H9 (cell line): ENCODE results near the gene FRYL. TPM values are rescaled to one million over a fixed set of nuclear protein-coding genes. Genes with fewer than 3 reads are reported as not detected.

Experiments
- DNase-seq: peaks from one replicate; pipeline ENCODE4 v3.0.0-alpha.2; 2017
- H2AFZ ChIP-seq: one replicate; pipeline ENCODE4 v1.6.1; 2013; ENCODE audit warnings: mild to moderate bottlenecking, low read length, control low read depth, moderate library complexity
- H2AK5ac ChIP-seq: 2 replicates; pipeline ENCODE4 v1.6.1; 2013; ENCODE audit warnings: low read length, control low read depth, mixed read lengths; ENCODE audit not compliant: insufficient read length
- H2BK120ac ChIP-seq: one replicate; pipeline ENCODE4 v1.6.1; 2013; ENCODE audit warnings: low read depth, mild to moderate bottlenecking, low read length, control low read depth, inconsistent platforms; ENCODE audit not compliant: poor library complexity, severe bottlenecking
- H2BK12ac ChIP-seq: 2 replicates; pipeline ENCODE4 v1.6.1; 2013; ENCODE audit warnings: low read length, control low read depth, mixed read lengths, low read depth; ENCODE audit not compliant: insufficient read length
- H2BK15ac ChIP-seq: 2 replicates; pipeline ENCODE4 v1.6.1; 2013; ENCODE audit warnings: low read depth, low read length, control low read depth
- H2BK20ac ChIP-seq: one replicate; pipeline ENCODE4 v1.6.1; 2013; ENCODE audit warnings: low read depth, mild to moderate bottlenecking, low read length, control low read depth, inconsistent platforms; ENCODE audit not compliant: poor library complexity, severe bottlenecking
- H2BK5ac ChIP-seq: 2 replicates; pipeline ENCODE4 v1.6.1; 2013; ENCODE audit warnings: low read length, control low read depth, mixed read lengths; ENCODE audit not compliant: insufficient read length
- H3K14ac ChIP-seq: 2 replicates; pipeline ENCODE4 v1.6.1; 2013; ENCODE audit warnings: low read length, control low read depth; ENCODE audit not compliant: insufficient read depth
- H3K18ac ChIP-seq: 2 replicates; pipeline ENCODE4 v1.6.1; 2013; ENCODE audit warnings: low read depth, mild to moderate bottlenecking, mixed read lengths, low read length, control low read depth; ENCODE audit not compliant: insufficient read length
- H3K23ac ChIP-seq: 2 replicates; pipeline ENCODE4 v1.6.1; 2013; ENCODE audit warnings: low read length, control low read depth, mixed read lengths, low read depth; ENCODE audit not compliant: insufficient read length
- H3K23me2 ChIP-seq: 2 replicates; pipeline ENCODE4 v1.6.1; 2013; ENCODE audit warnings: low read depth, mild to moderate bottlenecking, mixed read lengths, low read length, control low read depth; ENCODE audit not compliant: insufficient read length, poor library complexity, severe bottlenecking
- H3K27ac ChIP-seq: 2 replicates; pipeline ENCODE4 v1.5.1; 2013; ENCODE audit warnings: low read length, control low read depth, mixed read lengths, low read depth; ENCODE audit not compliant: insufficient read length
- H3K27me3 ChIP-seq: 2 replicates; pipeline ENCODE4 v1.6.1; 2013; ENCODE audit warnings: low read length, control low read depth, inconsistent platforms; ENCODE audit not compliant: insufficient read depth
- H3K4ac ChIP-seq: 2 replicates; pipeline ENCODE4 v1.6.1; 2013; ENCODE audit warnings: low read depth, mild to moderate bottlenecking, control low read depth, inconsistent platforms, low read length, moderate library complexity
- H3K4me1 ChIP-seq: 2 replicates; pipeline ENCODE4 v1.6.1; 2013; ENCODE audit warnings: low read length, control low read depth, inconsistent platforms; ENCODE audit not compliant: insufficient read depth
- H3K4me2 ChIP-seq: 2 replicates; pipeline ENCODE4 v1.6.1; 2013; ENCODE audit warnings: low read length, control low read depth, mixed read lengths; ENCODE audit not compliant: insufficient read length, insufficient read depth
- H3K56ac ChIP-seq: 2 replicates; pipeline ENCODE4 v1.6.1; 2013; ENCODE audit warnings: low read depth, mild to moderate bottlenecking, mixed read lengths, low read length, control low read depth; ENCODE audit not compliant: insufficient read length
- H3K79me1 ChIP-seq: 2 replicates; pipeline ENCODE4 v1.6.1; 2013; ENCODE audit warnings: low read depth, mild to moderate bottlenecking, moderate library complexity, low read length, control low read depth, inconsistent platforms; ENCODE audit not compliant: insufficient read depth, poor library complexity, severe bottlenecking
- H3K79me2 ChIP-seq: 2 replicates; pipeline ENCODE4 v1.6.1; 2013; ENCODE audit warnings: low read length, control low read depth, inconsistent platforms; ENCODE audit not compliant: insufficient read depth
- H3K9ac ChIP-seq: 2 replicates; pipeline ENCODE4 v1.6.1; 2013; ENCODE audit warnings: low read length, control low read depth, mixed read lengths; ENCODE audit not compliant: insufficient read length; ENCODE audit errors: extremely low read depth
- H3K9me3 ChIP-seq: one replicate; pipeline ENCODE4 v1.6.1; 2013; ENCODE audit warnings: low read depth, low read length, inconsistent platforms; ENCODE audit not compliant: control insufficient read depth
- H3T11ph ChIP-seq: one replicate; pipeline ENCODE4 v1.6.1; 2013; ENCODE audit warnings: mild to moderate bottlenecking, low read length, control low read depth, inconsistent platforms
- H4K20me1 ChIP-seq: one replicate; pipeline ENCODE4 v1.6.1; 2013; ENCODE audit not compliant: control insufficient read depth, insufficient read length, insufficient read depth
- H4K5ac ChIP-seq: 2 replicates; pipeline ENCODE4 v1.6.1; 2013; ENCODE audit warnings: low read depth, mild to moderate bottlenecking, mixed read lengths, low read length, control low read depth; ENCODE audit not compliant: insufficient read length
- H4K8ac ChIP-seq: replicated peaks from 2 replicates; pipeline ENCODE4 v1.6.1; 2013; ENCODE audit warnings: low read length, control low read depth, mixed read lengths, low read depth; ENCODE audit not compliant: insufficient read length
- H4K91ac ChIP-seq: 2 replicates; pipeline ENCODE4 v1.6.1; 2013; ENCODE audit warnings: low read depth, mild to moderate bottlenecking, moderate library complexity, mixed read lengths, low read length, control low read depth; ENCODE audit not compliant: insufficient read length
- H3K27ac Mint-ChIP-seq, 3 experiments: 2 replicates in 2 of 3; 3 replicates in 1 of 3; pipeline ENCODE4 v1.8.0; 2020 to 2021; ENCODE audit warnings: mixed read lengths in 3 of 3, mild to moderate bottlenecking in 1 of 3, moderate library complexity in 1 of 3
- H3K27me3 Mint-ChIP-seq: 2 replicates; pipeline ENCODE4 v1.8.0; 2021; ENCODE audit warnings: low read depth, mild to moderate bottlenecking, moderate library complexity, mixed read lengths
- H3K36me3 Mint-ChIP-seq, 3 experiments: 2 replicates in 2 of 3; 3 replicates in 1 of 3; pipeline ENCODE4 v1.8.0; 2020 to 2021; ENCODE audit warnings: low read depth in 3 of 3, mixed read lengths in 3 of 3; ENCODE audit not compliant: insufficient read depth in 1 of 3
- H3K4me1 Mint-ChIP-seq, 2 experiments: 2 replicates each; pipeline ENCODE4 v1.8.0; 2020; ENCODE audit warnings: mixed read lengths in 2 of 2
- H3K4me3 Mint-ChIP-seq, 2 experiments: 2 replicates in 1 of 2; 3 replicates in 1 of 2; pipeline ENCODE4 v1.8.0; 2020 to 2021; ENCODE audit warnings: mild to moderate bottlenecking in 2 of 2, mixed read lengths in 2 of 2, moderate library complexity in 1 of 2
- H3K9me3 Mint-ChIP-seq, 2 experiments: 2 replicates in 1 of 2; 3 replicates in 1 of 2; pipeline ENCODE4 v1.8.0; 2020; ENCODE audit warnings: mild to moderate bottlenecking in 2 of 2, mixed read lengths in 2 of 2, moderate library complexity in 1 of 2
- CTCF ChIP-seq: fragments of 200-600 bp; sonication (generic); conservative IDR thresholded peaks from 3 replicates; pipeline ENCODE4 v1.8.0; 2021; ENCODE audit warnings: antibody characterized with exemption, mild to moderate bottlenecking
- WGBS: extraction: QIAGEN DNeasy Blood & Tissue Kit; methylation state at CpG from one replicate; pipeline ENCODE4 v1.1.7; 2013; ENCODE audit warnings: missing lambda C conversion rate, low lambda C conversion rate, mixed read lengths; ENCODE audit not compliant: insufficient read length; ENCODE audit errors: extremely low coverage; 5-methylcytosine and 5-hydroxymethylcytosine counted together
- total RNA-seq: library from RNA; stranded (reverse); gene quantifications from 2 replicates; pipeline ENCODE4 v1.2.1, GENCODE V29; 2021

The FRYL gene
- total RNA-seq, 1 experiment from 2014 or later: 31.5 TPM

GRCh38 chr4:48636911-48637310, 143.2 kb downstream of the FRYL start:
- no peak overlapping the region for H3K18ac ChIP-seq
- no peaks in the 10 kb centered on the region for H3K27me3 ChIP-seq
- DNase-seq: no peak
- no peak overlapping the region for H2AFZ ChIP-seq
- H4K5ac ChIP-seq: no peak overlapping the region
- no peak overlapping the region for H2AK5ac ChIP-seq
- no peak overlapping the region for H3K14ac ChIP-seq
- no peak overlapping the region for H2BK12ac ChIP-seq
- H4K8ac ChIP-seq: no peak overlapping the region
- Mint-ChIP-seq H3K4me3 (no peak overlapping the region), H3K27ac (0 out of 7 replicates have a peak overlapping the region, but pooled peaks of 1 of the 3 experiments have one; percentile 35), H3K9me3 (no peaks in the 10 kb centered on the region), H3K4me1 (peaks cover 8 to 18% of the 10 kb centered on the region in 2 experiments), H3K27me3 (no peaks in the 10 kb centered on the region), H3K36me3 (peaks cover 0 to 3% (median 0%) of the 10 kb centered on the region in 3 experiments; a peak in 2 of 7 replicates)
- no peak overlapping the region for H2BK15ac ChIP-seq
- H2BK20ac ChIP-seq: no peak overlapping the region
- no peaks in the 10 kb centered on the region for H3K4me1 ChIP-seq
- H4K20me1 ChIP-seq: no peaks in the 10 kb centered on the region
- H3K9ac ChIP-seq: no peak overlapping the region
- no peaks in the 10 kb centered on the region for H3K79me1 ChIP-seq
- H3K4ac ChIP-seq: no peak overlapping the region
- H3K4me2 ChIP-seq: no peak overlapping the region
- no peak overlapping the region for H3K56ac ChIP-seq
- no peak overlapping the region for H3T11ph ChIP-seq
- H4K91ac ChIP-seq: no peak overlapping the region
- no peaks in the 10 kb centered on the region; the same call in 1 of the 2 replicates for H3K79me2 ChIP-seq
- no peaks in the 10 kb centered on the region for H3K23me2 ChIP-seq
- no peak for TF ChIP-seq CTCF
- WGBS: no CpG with 5 or more reads among the region's 1 CpG
- H3K27ac ChIP-seq: no peak overlapping the region
- no peaks in the 10 kb centered on the region for H3K9me3 ChIP-seq
- no peak overlapping the region for H3K23ac ChIP-seq
- H2BK5ac ChIP-seq: no peak overlapping the region
- H2BK120ac ChIP-seq: no peak overlapping the region
